Brain pericyte (primary cell): ENCODE data around the gene PSIP1.
"Not testable (repeated sequence)": the region's sequence is repeated elsewhere in the genome, so short reads cannot be mapped to it uniquely, and the experiment has no call there.

ENCODE experiments used
- DNase-seq: peaks from one replicate; pipeline ENCODE4 v3.0.0-alpha.2; 2012; ENCODE audit warnings: low read depth, low spot score

The PSIP1 gene

GRCh38 chr9:15505921-15506320 lies 4.8 kb downstream of the PSIP1 start:
- DNase-seq, result no peak

GRCh38 chr9:15501803-15502202 lies 9.0 kb downstream of the PSIP1 start:
- DNase-seq, result no peak

- no peak for DNase-seq
These were observed 9.6 kb downstream of the PSIP1 start for GRCh38 chr9:15501179-15501578.

- DNase-seq, result no peak
These were observed 11.6 kb downstream of the PSIP1 start for GRCh38 chr9:15499139-15499538.

GRCh38 chr9:15498246-15498995 lies 12.3 kb downstream of the PSIP1 start:
- no peak for DNase-seq

- no peak for DNase-seq
These were observed 18.2 kb downstream of the PSIP1 start for GRCh38 chr9:15492485-15493150.

GRCh38 chr9:15491950-15492349 lies 18.8 kb downstream of the PSIP1 start:
- no peak for DNase-seq

GRCh38 chr9:15485836-15486666 lies 24.7 kb downstream of the PSIP1 start:
- DNase-seq, result no peak

- no peak for DNase-seq
These were observed 26.0 kb downstream of the PSIP1 start for GRCh38 chr9:15484802-15485201.

GRCh38 chr9:15482146-15482545 lies 28.6 kb downstream of the PSIP1 start:
- no peak for DNase-seq

GRCh38 chr9:15480028-15480427 lies 30.7 kb downstream of the PSIP1 start:
- DNase-seq, result no peak

GRCh38 chr9:15475923-15476536 lies 34.7 kb downstream of the PSIP1 start:
- DNase-seq, result no peak

GRCh38 chr9:15469862-15470261 lies 40.9 kb downstream of the PSIP1 start:
- no peak for DNase-seq

GRCh38 chr9:15469406-15469805 lies 41.4 kb downstream of the PSIP1 start:
- DNase-seq, result no peak

GRCh38 chr9:15468145-15468544 lies 42.6 kb downstream of the PSIP1 start:
- no peak for DNase-seq

GRCh38 chr9:15461601-15462000 lies 49.2 kb downstream of the PSIP1 start:
- no peak for DNase-seq

- no peak for DNase-seq
These were observed 49.7 kb downstream of the PSIP1 start for GRCh38 chr9:15461056-15461455.

- no peak for DNase-seq
These were observed 56.8 kb downstream of the PSIP1 start for GRCh38 chr9:15453956-15454355.

- DNase-seq, result no peak
These were observed 66.6 kb downstream of the PSIP1 start for GRCh38 chr9:15444141-15444540.

- not testable (repeated sequence) for DNase-seq
These were observed 68.5 kb downstream of the PSIP1 start for GRCh38 chr9:15442264-15442663.

- DNase-seq, result not testable (repeated sequence)
These were observed 68.9 kb downstream of the PSIP1 start for GRCh38 chr9:15441841-15442240.

GRCh38 chr9:15438891-15439290 lies 71.9 kb downstream of the PSIP1 start:
- DNase-seq, result no peak
